Omental fat pad (tissue), 4 donors: ENCODE results near the gene TNFRSF25. TPM values are rescaled to one million over a fixed set of nuclear protein-coding genes. Genes with fewer than 3 reads are reported as not detected.
"Not testable (repeated sequence)": the region's sequence is repeated elsewhere in the genome, so short reads cannot be mapped to it uniquely, and the experiment has no call there.

Source experiments
- ATAC-seq: fragments of 150-250 bp; one replicate; pipeline ENCODE4 v1.9.1; 2016; ENCODE audit warnings: mild to moderate bottlenecking, moderate library complexity; ENCODE audit not compliant: low FRiP score
- DNase-seq: peaks from one replicate; pipeline ENCODE4 v3.0.0-alpha.2; 2019; ENCODE audit warnings: low spot score
- CTCF ChIP-seq, 3 donors: fragments of 450-650 bp; IDR thresholded peaks; one replicate each; pipeline ENCODE4 v1.5.1; 2016 to 2017; ENCODE audit warnings: antibody characterized with exemption in 3 of 3, mild to moderate bottlenecking in 3 of 3, moderate library complexity in 2 of 3
- total RNA-seq, 4 donors: library from RNA; depleted of rRNA; stranded (reverse); fragments of >200 nt; gene quantifications; one replicate each; pipeline ENCODE4 v1.1.0, GENCODE V29; 2016

The TNFRSF25 gene
- total RNA-seq, 4 donors from 2014 or later, result 4.4 to 25.5 (median 6.6) TPM

- ATAC-seq, result no peak
- TF ChIP-seq CTCF (IDR thresholded peaks at IDR 0.05), result no peak
- DNase-seq, result no peak
These were observed 22.4 kb downstream of the TNFRSF25 start for GRCh38 chr1:6443339-6444115.

GRCh38 chr1:6441586-6441985 lies 24.4 kb downstream of the TNFRSF25 start:
- no peak for DNase-seq
- TF ChIP-seq CTCF (IDR thresholded peaks at IDR 0.05), result no peak
- no peak for ATAC-seq

GRCh38 chr1:6440198-6441126 lies 25.5 kb downstream of the TNFRSF25 start:
- peak; percentile 57 for ATAC-seq
- no peak for TF ChIP-seq CTCF (IDR thresholded peaks at IDR 0.05)
- no peak for DNase-seq

- TF ChIP-seq CTCF (IDR thresholded peaks at IDR 0.05), result peak in 1 of 3 donors; percentile 68
- ATAC-seq (no peak), DNase-seq (peak; percentile 48)
These were observed 27.9 kb downstream of the TNFRSF25 start for GRCh38 chr1:6438047-6438525.

- not testable (repeated sequence) for DNase-seq
- ATAC-seq, result peak; percentile 22
These were observed 28.8 kb downstream of the TNFRSF25 start for GRCh38 chr1:6437012-6437700.

- DNase-seq, result not testable (repeated sequence)
These were observed 29.7 kb downstream of the TNFRSF25 start for GRCh38 chr1:6436277-6436676.

GRCh38 chr1:6435547-6435946 lies 30.4 kb downstream of the TNFRSF25 start:
- no peak for ATAC-seq
- TF ChIP-seq CTCF (IDR thresholded peaks at IDR 0.05), result no peak
- no peak for DNase-seq

More at GRCh38 chr1:6436277-6436676, 29.7 kb downstream of the TNFRSF25 start:
- ATAC-seq, result not testable (repeated sequence)
